SK-N-SH (cell line): ENCODE results near the gene TPO. TPM values are rescaled to one million over a fixed set of nuclear protein-coding genes. Genes with fewer than 3 reads are reported as not detected.
"Not testable (repeated sequence)": the region's sequence is repeated elsewhere in the genome, so short reads cannot be mapped to it uniquely, and the experiment has no call there.

Source experiments
- CTCF ChIA-PET: fragments of 300-600, 350-600 bp; formaldehyde crosslinking; extraction: SDS; loops from one replicate; lab custom pipeline; 2021; lab: Yijun Ruan, JAX
- POLR2A ChIA-PET: fragments of 350-600 bp; sonication (Branson Sonifier 250); formaldehyde crosslinking; extraction: SDS; loops from one replicate; lab custom pipeline; 2020; ENCODE audit warnings: antibody characterized with exemption, inconsistent platforms; lab: Yijun Ruan, JAX
- DNase-seq: peaks from one replicate; pipeline ENCODE4 v3.0.0; 2012
- H2AFZ ChIP-seq: fragments of 200-600 bp; sonication (generic); 2 replicates; pipeline ENCODE4 v1.8.1; 2016; ENCODE audit warnings: antibody characterized with exemption, mild to moderate bottlenecking, low read depth
- H3F3A ChIP-seq: fragments of 200-600 bp; sonication (generic); replicated peaks from 2 replicates; pipeline ENCODE3; 2016; ENCODE audit warnings: antibody characterized with exemption, mild to moderate bottlenecking; ENCODE audit not compliant: insufficient read depth
- H3K27ac ChIP-seq, 2 experiments: fragments of 200-500 bp in 1 of 2; fragments of 200-600 bp in 1 of 2; sonication (Bioruptor generic) in 1 of 2; sonication (generic), shearing (Covaris generic) in 1 of 2; 2 replicates each; pipeline versions ENCODE4 v1.5.1 to v1.6.1; 2014 to 2016; ENCODE audit warnings: low read depth in 2 of 2, inconsistent platforms in 1 of 2, low read length in 1 of 2, mild to moderate bottlenecking in 1 of 2, mixed read lengths in 1 of 2
- H3K27me3 ChIP-seq: fragments of 200-600 bp; sonication (generic), shearing (Covaris generic); 2 replicates; pipeline ENCODE4 v1.6.1; 2016; ENCODE audit warnings: mixed run types; ENCODE audit not compliant: insufficient read depth
- H3K36me3 ChIP-seq, 2 experiments: fragments of 200-500 bp in 1 of 2; fragments of 200-600 bp in 1 of 2; sonication (Bioruptor generic) in 1 of 2; sonication (generic) in 1 of 2; replicated peaks in 1 of 2; 2 replicates each; pipeline versions ENCODE3 to v1.5.1; 2014 to 2016; ENCODE audit warnings: low read length in 1 of 2, mild to moderate bottlenecking in 1 of 2; ENCODE audit not compliant: insufficient read depth in 2 of 2, control insufficient read depth in 1 of 2
- H3K4me1 ChIP-seq, 2 experiments: fragments of 200-500 bp in 1 of 2; fragments of 200-600 bp in 1 of 2; sonication (Bioruptor generic) in 1 of 2; sonication (generic), shearing (Covaris generic) in 1 of 2; 2 replicates each; pipeline versions ENCODE4 v1.5.1 to v1.6.1; 2014 to 2016; ENCODE audit warnings: low read depth in 1 of 2, low read length in 1 of 2, mixed run types in 1 of 2; ENCODE audit not compliant: insufficient read depth in 2 of 2, control insufficient read depth in 1 of 2
- H3K4me2 ChIP-seq: fragments of 200-600 bp; sonication (generic), shearing (Covaris generic); 2 replicates; pipeline ENCODE4 v1.6.1; 2017; ENCODE audit warnings: mixed run types
- H3K4me3 ChIP-seq, 2 experiments: fragments of 200-500 bp in 1 of 2; fragments of 200-600 bp in 1 of 2; sonication (Bioruptor generic) in 1 of 2; sonication (generic), shearing (Covaris generic) in 1 of 2; 2 replicates each; pipeline versions ENCODE4 v1.5.1 to v1.8.1; 2014 to 2016; ENCODE audit warnings: low read depth in 2 of 2, inconsistent platforms in 1 of 2, low read length in 1 of 2, mild to moderate bottlenecking in 1 of 2, mixed read lengths in 1 of 2, moderate library complexity in 1 of 2
- H3K79me2 ChIP-seq: fragments of 200-600 bp; sonication (generic); 2 replicates; pipeline ENCODE4 v1.8.1; 2017; ENCODE audit warnings: mild to moderate bottlenecking; ENCODE audit not compliant: insufficient read depth
- H3K9ac ChIP-seq: fragments of 200-600 bp; sonication (generic); 2 replicates; pipeline ENCODE4 v1.6.1; 2017; ENCODE audit warnings: mixed run types
- H3K9me2 ChIP-seq: fragments of 200-600 bp; sonication (generic); 2 replicates; pipeline ENCODE4 v1.6.1; 2017; ENCODE audit warnings: mixed run types
- H3K9me3 ChIP-seq: fragments of 200-600 bp; sonication (generic); 2 replicates; pipeline ENCODE4 v1.6.1; 2017; ENCODE audit warnings: mixed run types, mild to moderate bottlenecking, moderate library complexity
- H4K20me1 ChIP-seq: fragments of 200-600 bp; sonication (generic); 2 replicates; pipeline ENCODE4 v1.6.1; 2017; ENCODE audit warnings: mild to moderate bottlenecking, mixed run types; ENCODE audit not compliant: insufficient read depth
- CHD2 ChIP-seq: fragments of 150-350 bp; IDR thresholded peaks from 2 replicates; pipeline ENCODE4 v1.6.1; 2018; ENCODE audit warnings: low read length; ENCODE audit not compliant: partially characterized antibody
- CTCF ChIP-seq: fragments of 200-600 bp; sonication (generic); IDR thresholded peaks from 2 replicates; pipeline ENCODE4 v1.6.1; 2017; ENCODE audit warnings: antibody characterized with exemption, mild to moderate bottlenecking, moderate library complexity
- EZH2phosphoT487 ChIP-seq: fragments of 200-600 bp; sonication (generic); IDR thresholded peaks from 2 replicates; pipeline ENCODE4 v1.6.1; 2017; ENCODE audit warnings: low read depth, mixed run types, mild to moderate bottlenecking, antibody characterized with exemption, moderate library complexity, borderline replicate concordance
- FOSL2 ChIP-seq: IDR thresholded peaks from 2 replicates; pipeline ENCODE4 v1.4.0; 2012; ENCODE audit warnings: low read depth, mild to moderate bottlenecking, moderate library complexity, borderline replicate concordance
- GATA2 ChIP-seq: sonication (generic); formaldehyde crosslinking; IDR thresholded peaks from 2 replicates; pipeline ENCODE4 v1.5.0; 2020; ENCODE audit warnings: mild to moderate bottlenecking, missing genetic modification reagents
- IRF3 ChIP-seq: fragments of 150-350 bp; IDR thresholded peaks from 2 replicates; pipeline ENCODE4 v1.6.1; 2016; ENCODE audit warnings: mild to moderate bottlenecking, low read depth, low read length
- JUND ChIP-seq: IDR thresholded peaks from 2 replicates; pipeline ENCODE4 v1.4.0; 2012
- MAX ChIP-seq: IDR thresholded peaks from 2 replicates; pipeline ENCODE4 v1.4.0; 2012; ENCODE audit warnings: low read depth
- MEF2A ChIP-seq: IDR thresholded peaks from 2 replicates; pipeline ENCODE4 v1.4.0; 2012; ENCODE audit warnings: low read depth, borderline replicate concordance
- MXI1 ChIP-seq: IDR thresholded peaks from 2 replicates; pipeline ENCODE4 v1.6.1; 2012; ENCODE audit warnings: mild to moderate bottlenecking, low read depth, low read length, improper control_type of control experiment
- NFIC ChIP-seq: IDR thresholded peaks from 2 replicates; pipeline ENCODE4 v1.4.0; 2012; ENCODE audit warnings: borderline replicate concordance
- POLR2AphosphoS5 ChIP-seq: IDR thresholded peaks from 2 replicates; pipeline ENCODE4 v1.6.1; 2012; ENCODE audit warnings: low read depth, low read length
- RFX5 ChIP-seq: IDR thresholded peaks from 2 replicates; pipeline ENCODE4 v1.6.1; 2012; ENCODE audit warnings: mild to moderate bottlenecking, improper control_type of control experiment, low read length
- SIN3A ChIP-seq: IDR thresholded peaks from 2 replicates; pipeline ENCODE4 v1.6.1; 2012; ENCODE audit warnings: low read depth, mild to moderate bottlenecking, low read length, moderate library complexity, borderline replicate concordance
- TAF1 ChIP-seq: IDR thresholded peaks from 2 replicates; pipeline ENCODE4 v1.6.1; 2012; ENCODE audit warnings: low read depth, mild to moderate bottlenecking, low read length, moderate library complexity, borderline replicate concordance
- TCF12 ChIP-seq: IDR thresholded peaks from 2 replicates; pipeline ENCODE4 v1.4.0; 2012
- YY1 ChIP-seq: IDR thresholded peaks from 2 replicates; pipeline ENCODE4 v1.4.0; 2012; ENCODE audit warnings: low read depth, mild to moderate bottlenecking
- ZBTB33 ChIP-seq: IDR thresholded peaks from 2 replicates; pipeline ENCODE4 v1.4.0; 2012; ENCODE audit warnings: low read depth, borderline replicate concordance
- WGBS: methylation state at CpG from one replicate; pipeline ENCODE4 v1.1.6; 2017; ENCODE audit warnings: low lambda C conversion rate; 5-methylcytosine and 5-hydroxymethylcytosine counted together
- polyA plus RNA-seq, 3 experiments: library from polyadenylated mRNA; depleted of rRNA; stranded (reverse); fragments of >200 nt; gene quantifications; 2 replicates each; pipeline ENCODE4 v1.2.3, GENCODE V29; 2012
- TF ChIP-seq, protein P1 (sequence below): fragments of 150-350 bp; IDR thresholded peaks from 2 replicates; pipeline ENCODE4 v1.6.1; 2017; ENCODE audit warnings: antibody characterized with exemption, low read length, low read depth, borderline replicate concordance
- TF ChIP-seq, protein P2 (sequence below): IDR thresholded peaks from 2 replicates; pipeline ENCODE4 v1.6.1; 2012; ENCODE audit warnings: mild to moderate bottlenecking, low read depth, low read length, moderate library complexity

TPO gene
- polyA plus RNA-seq, 1 of the 3 experiments (the other 2 are of a cell fraction): not detected

- no peaks in the 10 kb centered on the region for H3K4me1 ChIP-seq
- 69% methylated on average over 9 of the region's 9 CpGs for WGBS
- H2AFZ ChIP-seq: no peak overlapping the region
- ChIA-PET POLR2A (no interaction called here), CTCF (no interaction called here)
- no peaks in the 10 kb centered on the region for H3K9me3 ChIP-seq
- H3K9me2 ChIP-seq: no peaks in the 10 kb centered on the region
- H3K4me2 ChIP-seq: no peak overlapping the region
- no peak for DNase-seq
- H3K27me3 ChIP-seq: no peaks in the 10 kb centered on the region
- H3K79me2 ChIP-seq: no peaks in the 10 kb centered on the region
- no peaks in the 10 kb centered on the region for H3K36me3 ChIP-seq
- H4K20me1 ChIP-seq: no peaks in the 10 kb centered on the region
- TF ChIP-seq IRF3 (no peak), JUND (no peak), MEF2A (no peak), CTCF (no peak), TAF1 (no peak), NFIC (no peak), GATA2 (CRISPR knock-in tag) (no peak), CHD2 (no peak), FOSL2 (no peak), TCF12 (no peak), POLR2AphosphoS5 (no peak), MXI1 (no peak), YY1 (no peak), SIN3A (no peak), EZH2phosphoT487 (no peak), RFX5 (no peak), ZBTB33 (no peak), MAX (no peak)
- TF ChIP-seq, protein P1, sequence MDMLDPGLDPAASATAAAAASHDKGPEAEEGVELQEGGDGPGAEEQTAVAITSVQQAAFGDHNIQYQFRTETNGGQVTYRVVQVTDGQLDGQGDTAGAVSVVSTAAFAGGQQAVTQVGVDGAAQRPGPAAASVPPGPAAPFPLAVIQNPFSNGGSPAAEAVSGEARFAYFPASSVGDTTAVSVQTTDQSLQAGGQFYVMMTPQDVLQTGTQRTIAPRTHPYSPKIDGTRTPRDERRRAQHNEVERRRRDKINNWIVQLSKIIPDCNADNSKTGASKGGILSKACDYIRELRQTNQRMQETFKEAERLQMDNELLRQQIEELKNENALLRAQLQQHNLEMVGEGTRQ: no peak
- TF ChIP-seq, protein P2, sequence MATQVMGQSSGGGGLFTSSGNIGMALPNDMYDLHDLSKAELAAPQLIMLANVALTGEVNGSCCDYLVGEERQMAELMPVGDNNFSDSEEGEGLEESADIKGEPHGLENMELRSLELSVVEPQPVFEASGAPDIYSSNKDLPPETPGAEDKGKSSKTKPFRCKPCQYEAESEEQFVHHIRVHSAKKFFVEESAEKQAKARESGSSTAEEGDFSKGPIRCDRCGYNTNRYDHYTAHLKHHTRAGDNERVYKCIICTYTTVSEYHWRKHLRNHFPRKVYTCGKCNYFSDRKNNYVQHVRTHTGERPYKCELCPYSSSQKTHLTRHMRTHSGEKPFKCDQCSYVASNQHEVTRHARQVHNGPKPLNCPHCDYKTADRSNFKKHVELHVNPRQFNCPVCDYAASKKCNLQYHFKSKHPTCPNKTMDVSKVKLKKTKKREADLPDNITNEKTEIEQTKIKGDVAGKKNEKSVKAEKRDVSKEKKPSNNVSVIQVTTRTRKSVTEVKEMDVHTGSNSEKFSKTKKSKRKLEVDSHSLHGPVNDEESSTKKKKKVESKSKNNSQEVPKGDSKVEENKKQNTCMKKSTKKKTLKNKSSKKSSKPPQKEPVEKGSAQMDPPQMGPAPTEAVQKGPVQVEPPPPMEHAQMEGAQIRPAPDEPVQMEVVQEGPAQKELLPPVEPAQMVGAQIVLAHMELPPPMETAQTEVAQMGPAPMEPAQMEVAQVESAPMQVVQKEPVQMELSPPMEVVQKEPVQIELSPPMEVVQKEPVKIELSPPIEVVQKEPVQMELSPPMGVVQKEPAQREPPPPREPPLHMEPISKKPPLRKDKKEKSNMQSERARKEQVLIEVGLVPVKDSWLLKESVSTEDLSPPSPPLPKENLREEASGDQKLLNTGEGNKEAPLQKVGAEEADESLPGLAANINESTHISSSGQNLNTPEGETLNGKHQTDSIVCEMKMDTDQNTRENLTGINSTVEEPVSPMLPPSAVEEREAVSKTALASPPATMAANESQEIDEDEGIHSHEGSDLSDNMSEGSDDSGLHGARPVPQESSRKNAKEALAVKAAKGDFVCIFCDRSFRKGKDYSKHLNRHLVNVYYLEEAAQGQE: no peak
- H3K4me3 ChIP-seq: no peak overlapping the region
- no peak overlapping the region for H3K27ac ChIP-seq
- no peaks in the 10 kb centered on the region for H3F3A ChIP-seq
- no peak overlapping the region for H3K9ac ChIP-seq
Measured at GRCh38 chr2:1489486-1489885, 76.2 kb downstream of the TPO start.

DNA sequence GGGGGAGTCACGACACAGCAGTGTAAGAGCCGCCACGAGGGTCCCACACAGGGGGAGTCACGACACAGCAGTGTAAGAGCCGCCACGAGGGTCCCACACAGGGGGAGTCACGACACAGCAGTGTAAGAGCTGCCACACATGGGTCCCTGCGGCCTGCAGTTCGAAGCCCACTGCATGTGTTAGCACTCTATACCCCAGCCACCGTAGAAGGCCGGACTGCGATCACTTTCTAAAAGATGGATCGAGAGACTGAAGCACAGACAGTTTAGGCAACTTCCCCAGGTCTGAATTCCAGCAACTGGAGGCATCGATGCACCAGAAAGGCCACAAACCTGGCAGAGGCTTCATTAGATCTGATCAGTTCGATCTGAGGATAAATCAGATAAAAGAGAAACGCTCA is 77.1 kb downstream of the TPO start:
- WGBS: 62% methylated on average over 16 of the region's 16 CpGs
- H3F3A ChIP-seq, H3K27me3 ChIP-seq, POLR2A ChIA-PET, H3K4me3 ChIP-seq, H3K27ac ChIP-seq, H3K9me3 ChIP-seq, H3K9ac ChIP-seq, H3K36me3 ChIP-seq, H3K79me2 ChIP-seq, H4K20me1 ChIP-seq, H3K9me2 ChIP-seq, H2AFZ ChIP-seq, H3K4me1 ChIP-seq, DNase-seq, H3K4me2 ChIP-seq: not testable (repeated sequence)
- CTCF ChIA-PET: interaction anchor here (2.1 kb wide), 1 partner anchor 10 kb away, joined by 5 read pairs; no protein-coding TSS in a partner anchor
